Ishikawa (cell line): ENCODE measurements around the gene MEI4.

Source experiments
- EP300 ChIP-seq: IDR thresholded peaks from 2 replicates; pipeline ENCODE4 v1.6.1; 2012; ENCODE audit warnings: borderline replicate concordance
- FOXM1 ChIP-seq: IDR thresholded peaks from 2 replicates; pipeline ENCODE4 v1.6.1; 2012; ENCODE audit warnings: low read depth, borderline replicate concordance
- RAD21 ChIP-seq: IDR thresholded peaks from 2 replicates; pipeline ENCODE4 v1.6.1; 2012; ENCODE audit warnings: low read depth
- TAF1 ChIP-seq: IDR thresholded peaks from 2 replicates; pipeline ENCODE4 v1.6.1; 2012; ENCODE audit warnings: low read depth, mild to moderate bottlenecking
- YY1 ChIP-seq: IDR thresholded peaks from 2 replicates; pipeline ENCODE4 v1.6.1; 2012; ENCODE audit warnings: low read depth
- TF ChIP-seq, protein P1 (sequence below): IDR thresholded peaks from 2 replicates; pipeline ENCODE4 v1.6.1; 2012; ENCODE audit warnings: low read depth, mild to moderate bottlenecking

DNA sequence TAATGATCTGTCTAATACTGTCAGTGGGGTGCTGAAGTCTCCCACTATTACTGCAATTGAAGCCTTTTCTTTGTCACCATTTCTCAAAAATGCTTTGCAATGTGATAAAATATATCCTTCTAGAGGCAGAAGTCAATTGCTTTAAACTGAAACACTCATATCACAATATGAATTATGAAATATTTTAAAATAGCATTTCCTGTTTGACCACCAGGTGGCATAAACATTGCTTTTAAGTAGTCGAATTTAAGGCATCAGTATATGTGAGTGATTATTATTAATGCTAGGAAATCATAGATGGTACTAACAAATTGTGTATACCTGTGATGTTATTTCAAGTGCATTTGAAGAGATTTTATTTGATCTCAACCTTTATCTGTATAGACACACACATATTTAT is 87.5 kb downstream of the MEI4 start:
- TF ChIP-seq FOXM1 (no peak), EP300 (no peak), RAD21 (no peak; the same call in 1 of the 2 replicates), TAF1 (no peak), YY1 (no peak)
- TF ChIP-seq, protein P1, sequence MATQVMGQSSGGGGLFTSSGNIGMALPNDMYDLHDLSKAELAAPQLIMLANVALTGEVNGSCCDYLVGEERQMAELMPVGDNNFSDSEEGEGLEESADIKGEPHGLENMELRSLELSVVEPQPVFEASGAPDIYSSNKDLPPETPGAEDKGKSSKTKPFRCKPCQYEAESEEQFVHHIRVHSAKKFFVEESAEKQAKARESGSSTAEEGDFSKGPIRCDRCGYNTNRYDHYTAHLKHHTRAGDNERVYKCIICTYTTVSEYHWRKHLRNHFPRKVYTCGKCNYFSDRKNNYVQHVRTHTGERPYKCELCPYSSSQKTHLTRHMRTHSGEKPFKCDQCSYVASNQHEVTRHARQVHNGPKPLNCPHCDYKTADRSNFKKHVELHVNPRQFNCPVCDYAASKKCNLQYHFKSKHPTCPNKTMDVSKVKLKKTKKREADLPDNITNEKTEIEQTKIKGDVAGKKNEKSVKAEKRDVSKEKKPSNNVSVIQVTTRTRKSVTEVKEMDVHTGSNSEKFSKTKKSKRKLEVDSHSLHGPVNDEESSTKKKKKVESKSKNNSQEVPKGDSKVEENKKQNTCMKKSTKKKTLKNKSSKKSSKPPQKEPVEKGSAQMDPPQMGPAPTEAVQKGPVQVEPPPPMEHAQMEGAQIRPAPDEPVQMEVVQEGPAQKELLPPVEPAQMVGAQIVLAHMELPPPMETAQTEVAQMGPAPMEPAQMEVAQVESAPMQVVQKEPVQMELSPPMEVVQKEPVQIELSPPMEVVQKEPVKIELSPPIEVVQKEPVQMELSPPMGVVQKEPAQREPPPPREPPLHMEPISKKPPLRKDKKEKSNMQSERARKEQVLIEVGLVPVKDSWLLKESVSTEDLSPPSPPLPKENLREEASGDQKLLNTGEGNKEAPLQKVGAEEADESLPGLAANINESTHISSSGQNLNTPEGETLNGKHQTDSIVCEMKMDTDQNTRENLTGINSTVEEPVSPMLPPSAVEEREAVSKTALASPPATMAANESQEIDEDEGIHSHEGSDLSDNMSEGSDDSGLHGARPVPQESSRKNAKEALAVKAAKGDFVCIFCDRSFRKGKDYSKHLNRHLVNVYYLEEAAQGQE, result no peak
